NCI-H146 treated with DMSO at 0.1 percent for 48 hours (cell line): Measurements from ENCODE around the gene SKI.

Experiments
- DNase-seq: peaks from one replicate; lab custom pipeline; 2025; ENCODE audit not compliant: unreplicated experiment; lab: John Stamatoyannopoulos, UW

Gene SKI

DNA sequence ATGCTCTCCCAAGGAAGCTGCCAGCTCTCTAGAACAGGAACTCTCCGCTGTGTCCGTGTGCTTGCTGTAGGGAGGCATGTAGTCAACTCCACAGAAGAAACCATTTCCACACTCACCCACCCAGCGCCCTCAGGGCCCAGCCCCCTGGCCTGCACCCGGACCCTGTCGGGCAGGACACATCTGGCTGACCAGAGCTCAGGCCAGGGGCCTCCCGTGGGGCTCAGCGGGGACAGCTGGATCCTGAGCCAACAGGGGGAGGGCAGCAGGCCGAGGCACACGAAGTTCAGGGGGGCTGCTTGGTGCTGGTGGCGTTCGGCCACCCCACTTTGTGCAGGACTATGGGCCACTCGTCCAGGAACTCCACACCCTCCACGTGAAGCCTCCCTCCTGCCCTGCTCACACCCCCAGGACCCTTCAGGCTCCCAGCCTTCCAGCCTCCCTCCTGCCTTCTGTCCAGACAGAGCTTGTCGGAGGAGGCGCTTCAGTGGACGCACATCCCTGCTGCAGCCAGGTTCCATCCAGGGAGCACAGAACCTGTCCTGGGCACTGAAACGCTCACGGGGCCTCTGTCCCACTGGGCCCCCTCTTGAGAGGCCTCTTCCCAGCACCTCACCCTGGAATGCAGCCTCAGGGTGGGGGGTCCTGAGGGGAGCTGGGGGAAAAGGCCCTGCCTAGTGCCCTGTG, 18.6 kb upstream of the SKI start:
- DNase-seq: no peak

DNA sequence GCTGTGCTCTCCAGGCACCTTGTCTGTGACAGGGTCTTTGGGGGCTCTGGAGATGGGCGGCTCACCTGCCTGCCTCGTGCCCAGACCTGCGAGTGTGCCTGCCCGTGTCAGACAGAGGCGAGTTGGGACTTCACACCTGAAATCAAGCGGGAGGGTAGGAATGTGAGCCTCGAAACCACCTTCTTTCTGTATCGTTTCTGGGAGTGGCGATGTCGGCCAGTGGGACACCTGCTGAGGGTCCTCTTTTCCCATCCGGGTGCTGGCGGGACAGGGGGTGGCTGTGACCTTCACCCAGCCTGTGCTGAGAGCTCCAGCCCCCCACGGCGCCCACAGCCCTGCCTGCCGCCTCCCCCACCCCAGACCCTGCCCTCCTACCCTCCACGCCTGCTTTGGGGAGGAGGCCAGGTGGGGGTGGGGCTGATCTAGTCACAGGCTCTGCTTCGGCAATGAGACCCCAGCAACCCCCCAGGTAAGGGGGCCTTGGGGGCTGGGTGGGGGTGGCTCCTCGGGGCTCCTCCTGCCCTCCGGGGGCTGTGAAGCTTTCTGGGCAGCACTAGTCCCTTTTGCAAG, 17.9 kb upstream of the SKI start:
- no peak for DNase-seq

DNA sequence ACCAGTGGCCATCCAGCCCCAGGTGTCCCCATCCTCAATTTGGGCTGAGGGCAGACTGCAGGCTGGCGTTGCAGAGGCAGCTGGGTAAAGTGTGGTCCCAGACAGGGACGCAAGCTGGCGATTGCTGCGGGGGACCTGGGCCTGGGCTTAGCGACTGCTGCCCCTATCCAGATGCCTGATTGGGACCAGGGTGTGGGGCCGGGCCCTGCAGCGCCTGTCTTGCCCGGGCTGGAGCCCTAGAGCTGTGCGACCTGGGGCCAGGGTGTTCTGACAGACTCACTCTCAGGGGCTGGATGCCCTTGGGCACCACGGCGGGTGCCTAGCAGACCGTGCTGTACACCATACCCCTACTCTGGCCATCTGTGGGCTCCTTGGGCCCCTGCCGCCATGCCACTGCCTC, 17.3 kb upstream of the SKI start:
- no peak for DNase-seq

DNA sequence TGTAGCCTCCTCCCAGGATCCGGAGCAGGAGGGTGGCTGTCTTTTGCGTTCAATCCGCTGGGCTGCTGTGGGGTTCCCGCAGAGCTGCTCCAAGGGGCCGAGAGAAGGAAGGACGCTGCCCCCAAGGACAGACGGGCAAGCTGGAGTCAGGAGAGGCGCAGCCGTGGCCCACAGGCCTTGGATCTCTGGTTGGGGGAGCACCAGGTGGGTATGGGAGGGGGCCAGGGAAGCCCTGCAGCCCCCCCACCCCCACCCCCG, 15.9 kb upstream of the SKI start:
- peak; percentile 33 for DNase-seq

DNA sequence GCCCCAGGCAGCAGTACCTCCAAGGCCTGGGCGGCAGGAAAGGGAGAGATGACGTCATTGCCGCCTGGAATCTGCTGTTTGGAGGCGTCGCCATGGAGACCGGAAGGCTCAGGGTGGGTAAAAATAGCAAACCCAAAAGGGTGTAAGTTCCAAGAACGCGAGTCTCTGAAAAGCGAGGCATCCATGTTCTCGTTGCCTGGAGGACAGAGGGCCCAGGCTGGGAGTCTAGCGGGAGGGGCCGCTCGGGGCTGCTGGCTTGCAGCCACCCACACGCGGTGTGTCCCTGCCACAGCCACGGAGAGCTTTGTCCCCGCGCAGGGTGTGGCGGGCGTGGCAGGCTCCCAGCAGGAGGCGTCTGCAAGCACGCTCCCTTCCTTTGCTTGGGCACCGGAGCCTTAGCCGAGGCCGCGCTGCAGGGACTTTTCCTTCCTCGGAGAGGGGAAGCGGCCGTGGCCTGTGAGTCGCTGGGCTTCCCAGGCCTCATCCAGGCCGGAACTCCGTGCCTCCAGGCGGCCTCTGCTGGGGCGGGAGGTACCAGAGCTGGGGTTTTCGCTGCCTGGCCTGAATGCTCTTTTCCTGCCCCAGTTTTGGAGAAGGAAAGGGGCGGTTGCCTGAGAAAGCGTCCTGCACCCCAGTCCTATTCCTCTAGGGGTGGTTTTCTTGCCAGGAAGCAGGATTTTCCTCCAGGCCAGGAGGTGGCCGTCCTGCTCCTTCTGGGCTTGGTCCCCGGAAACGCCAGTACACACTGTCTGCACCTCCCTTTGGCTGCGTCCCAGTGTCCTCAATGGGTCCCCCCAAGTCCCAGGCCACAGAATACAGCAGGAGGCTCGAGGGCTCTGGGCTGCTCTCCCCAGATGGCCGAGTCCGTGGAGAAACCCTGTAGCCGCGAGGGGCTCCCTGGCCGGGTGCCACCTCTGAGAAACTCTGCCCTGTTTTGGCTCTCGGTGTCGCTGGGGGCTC, 15.3 kb upstream of the SKI start:
- peak; percentile 49 for DNase-seq

DNA sequence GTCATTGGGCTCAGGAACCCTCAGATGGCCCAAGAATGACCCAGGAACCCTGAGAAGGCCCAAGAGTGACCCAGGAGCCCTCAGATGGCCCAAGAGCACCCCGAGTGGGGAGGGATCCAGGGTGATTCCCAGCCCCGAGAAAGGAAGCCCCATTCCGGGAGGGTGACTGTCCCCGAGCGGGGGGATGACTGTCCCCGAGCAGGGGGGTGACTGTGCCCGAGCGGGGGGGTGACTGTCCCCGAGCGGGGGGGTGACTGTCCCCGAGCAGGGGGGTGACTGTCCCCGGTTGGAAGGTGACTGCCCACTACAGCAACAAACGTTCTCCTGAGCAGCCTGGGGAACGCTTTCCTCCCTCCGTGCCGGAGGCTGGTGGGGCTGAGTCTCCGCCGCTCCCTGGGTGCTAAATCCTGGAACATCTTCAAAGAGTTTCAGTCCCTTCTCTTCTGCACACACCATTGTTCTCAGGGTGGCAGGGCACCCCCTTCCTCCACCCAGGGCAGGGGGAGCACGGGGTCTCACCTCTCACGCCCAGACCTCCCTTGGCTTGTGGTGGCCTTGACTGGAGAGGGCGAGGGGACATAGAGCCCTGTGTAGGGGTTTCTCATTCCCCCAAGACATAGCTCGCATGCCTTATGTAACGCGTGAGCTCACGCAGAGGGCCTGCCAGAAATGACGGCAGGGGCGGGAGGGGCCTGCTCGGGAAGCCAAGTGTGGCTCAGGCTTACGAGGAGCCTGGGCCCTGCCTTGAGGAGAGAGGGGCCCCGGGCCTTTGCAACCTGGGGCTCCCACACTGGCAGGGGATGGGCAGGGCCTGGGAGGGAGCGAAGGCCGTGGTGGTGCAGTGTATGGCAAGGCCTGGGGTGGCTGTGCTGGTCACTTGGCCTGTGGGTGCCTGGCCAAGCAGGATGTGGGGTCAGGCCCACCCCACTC, 14.3 kb upstream of the SKI start:
- DNase-seq: no peak

DNA sequence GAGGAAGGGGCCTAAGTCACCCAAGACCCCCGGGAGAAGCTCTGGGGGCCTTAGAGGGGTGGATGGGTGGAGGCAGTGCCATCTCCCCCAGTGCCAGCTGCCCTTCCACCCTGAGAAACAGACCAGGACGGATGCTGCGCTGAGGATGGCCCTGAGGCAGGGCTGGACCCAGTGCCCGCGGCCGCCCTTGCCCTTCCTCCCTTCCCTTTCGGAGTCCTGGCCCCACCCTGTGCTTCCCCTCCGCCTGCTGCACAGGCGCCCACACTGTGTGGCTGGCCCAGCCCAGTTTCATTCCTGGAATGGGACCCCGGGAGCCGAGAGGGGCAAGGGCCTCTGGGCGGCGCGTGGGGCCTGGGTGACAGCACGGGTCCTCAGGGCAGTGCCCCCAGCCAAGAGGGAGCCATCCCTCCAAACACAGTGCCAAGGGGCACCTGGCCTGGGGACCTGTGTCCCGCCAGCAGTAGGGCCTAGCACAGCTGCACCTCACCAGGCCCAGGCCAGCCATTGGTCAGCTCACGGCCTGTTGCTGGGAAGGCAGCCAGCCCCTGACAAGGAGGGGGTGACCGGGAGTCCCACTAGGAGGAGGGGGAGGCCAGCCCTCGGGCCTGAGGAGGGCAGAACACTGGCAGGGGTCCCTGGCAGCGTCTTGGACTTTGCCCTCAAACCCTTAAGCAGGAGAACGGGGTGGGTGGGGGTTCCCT, 13.4 kb upstream of the SKI start:
- no peak for DNase-seq

DNA sequence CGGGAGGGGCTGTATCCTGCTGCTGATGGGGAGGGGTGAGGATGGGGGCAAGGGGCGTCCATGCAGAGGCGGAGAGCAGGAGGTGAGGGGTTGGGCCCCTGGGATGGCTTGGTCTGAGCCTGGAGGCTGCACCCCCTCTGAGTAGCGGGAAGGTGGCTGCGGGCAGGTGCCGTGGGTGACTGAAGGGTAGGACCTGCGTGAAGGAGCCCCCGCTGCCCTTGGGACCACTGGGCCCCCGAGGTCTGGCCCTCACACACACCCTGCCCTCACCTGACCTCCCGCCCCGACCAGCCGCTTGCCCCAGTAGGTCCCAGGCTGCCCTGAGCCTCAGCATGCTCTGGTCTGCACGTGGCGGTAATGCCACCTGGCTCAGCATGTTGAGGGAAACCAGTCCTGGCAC, 12.8 kb upstream of the SKI start:
- DNase-seq: no peak

DNA sequence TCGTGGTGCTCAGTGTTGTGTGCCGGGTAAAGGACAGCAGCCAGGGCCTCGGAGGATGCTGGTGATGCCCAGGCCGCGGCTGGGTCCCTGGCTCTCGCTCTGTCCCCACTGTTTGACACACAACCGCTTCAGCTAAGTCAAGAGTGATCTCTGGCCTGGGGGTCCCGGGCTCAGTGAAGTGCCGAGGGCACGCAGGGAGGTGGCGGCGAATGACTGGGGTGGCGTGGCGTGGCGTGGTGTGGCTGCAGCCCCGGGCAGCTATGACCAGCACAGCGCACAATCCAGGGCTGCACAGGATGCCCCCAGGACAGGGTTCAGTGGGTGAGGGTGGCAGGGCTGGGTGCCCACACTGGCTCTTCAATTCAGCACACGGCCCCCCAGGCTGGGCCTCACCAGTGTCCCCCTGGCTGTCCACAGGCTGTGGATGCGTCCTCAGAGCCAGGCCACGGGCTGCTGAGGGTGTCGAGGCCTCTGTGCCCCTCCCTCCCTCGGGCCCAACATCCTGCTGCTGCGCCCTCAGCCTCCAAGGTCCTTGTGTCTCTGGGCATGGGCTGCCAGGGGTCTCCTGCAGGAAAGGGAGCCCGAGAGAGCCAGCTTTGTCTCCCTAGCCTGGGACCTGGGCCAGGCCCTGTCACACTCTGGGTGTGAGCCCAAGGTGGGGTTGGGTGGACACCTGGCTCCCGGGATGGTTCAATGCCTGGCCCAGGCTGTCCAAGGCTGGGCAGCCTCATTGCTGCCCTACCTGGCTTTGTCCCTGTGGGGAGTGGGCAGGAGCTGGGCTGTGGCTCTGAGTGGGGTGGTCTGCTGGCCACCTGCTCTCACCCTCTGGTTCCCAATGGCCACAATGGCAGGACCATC, 12.0 kb upstream of the SKI start:
- no peak for DNase-seq

DNA sequence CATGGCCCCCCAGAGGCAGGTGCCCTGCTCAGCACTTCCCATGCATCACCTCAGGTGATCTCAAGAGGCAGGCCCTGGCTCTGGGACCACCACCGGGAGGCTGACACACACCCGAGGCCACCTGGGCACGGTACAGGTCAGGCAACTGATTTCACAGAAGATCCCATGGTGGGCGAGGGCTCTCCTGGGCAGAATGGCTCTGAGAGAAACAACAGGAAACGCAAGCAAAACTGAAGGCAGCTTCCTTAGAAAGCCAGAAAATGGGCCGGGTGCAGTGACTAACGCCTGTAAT, 11.4 kb upstream of the SKI start:
- no peak for DNase-seq

DNA sequence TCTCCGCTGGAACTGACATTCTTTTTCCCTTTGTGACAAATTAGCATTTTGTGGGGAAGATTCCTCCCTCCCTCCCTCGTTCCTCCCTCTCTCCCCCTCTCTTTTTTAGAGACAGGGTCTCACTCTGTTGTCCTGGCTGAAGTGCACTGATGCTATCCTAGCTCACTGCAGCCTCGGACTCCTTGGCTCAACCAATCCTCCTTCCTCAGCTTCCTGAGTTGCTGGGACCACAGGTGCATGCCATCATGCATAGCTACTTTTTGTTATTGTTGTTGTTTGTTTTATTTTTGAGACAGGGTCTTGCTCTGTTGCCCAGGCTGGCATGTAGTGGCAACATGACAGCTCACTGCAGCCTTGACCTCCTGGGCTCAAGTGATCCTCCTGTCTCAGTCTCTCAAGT, 6.8 kb upstream of the SKI start:
- DNase-seq: no peak

DNA sequence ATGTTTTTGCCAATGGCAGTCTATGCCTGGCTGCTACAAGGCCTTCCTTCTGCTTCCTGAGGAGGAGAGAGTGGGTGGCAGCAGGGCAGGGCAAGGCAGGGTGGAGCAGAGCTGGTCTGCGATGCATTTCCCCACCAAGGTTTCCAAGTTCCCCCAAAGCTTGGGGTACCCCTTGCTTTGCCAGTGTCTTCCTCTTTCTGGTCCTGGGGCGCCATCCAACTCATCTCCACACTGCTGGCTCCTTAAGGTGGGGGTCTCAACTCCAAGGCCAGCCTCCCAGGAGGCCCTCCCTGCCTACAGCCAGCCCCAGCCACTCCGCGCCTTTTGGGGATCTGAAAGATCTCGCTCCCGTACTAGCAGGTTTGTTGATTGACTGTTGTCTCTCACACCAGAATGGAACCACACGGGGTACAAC, 3.9 kb upstream of the SKI start:
- no peak for DNase-seq

DNA sequence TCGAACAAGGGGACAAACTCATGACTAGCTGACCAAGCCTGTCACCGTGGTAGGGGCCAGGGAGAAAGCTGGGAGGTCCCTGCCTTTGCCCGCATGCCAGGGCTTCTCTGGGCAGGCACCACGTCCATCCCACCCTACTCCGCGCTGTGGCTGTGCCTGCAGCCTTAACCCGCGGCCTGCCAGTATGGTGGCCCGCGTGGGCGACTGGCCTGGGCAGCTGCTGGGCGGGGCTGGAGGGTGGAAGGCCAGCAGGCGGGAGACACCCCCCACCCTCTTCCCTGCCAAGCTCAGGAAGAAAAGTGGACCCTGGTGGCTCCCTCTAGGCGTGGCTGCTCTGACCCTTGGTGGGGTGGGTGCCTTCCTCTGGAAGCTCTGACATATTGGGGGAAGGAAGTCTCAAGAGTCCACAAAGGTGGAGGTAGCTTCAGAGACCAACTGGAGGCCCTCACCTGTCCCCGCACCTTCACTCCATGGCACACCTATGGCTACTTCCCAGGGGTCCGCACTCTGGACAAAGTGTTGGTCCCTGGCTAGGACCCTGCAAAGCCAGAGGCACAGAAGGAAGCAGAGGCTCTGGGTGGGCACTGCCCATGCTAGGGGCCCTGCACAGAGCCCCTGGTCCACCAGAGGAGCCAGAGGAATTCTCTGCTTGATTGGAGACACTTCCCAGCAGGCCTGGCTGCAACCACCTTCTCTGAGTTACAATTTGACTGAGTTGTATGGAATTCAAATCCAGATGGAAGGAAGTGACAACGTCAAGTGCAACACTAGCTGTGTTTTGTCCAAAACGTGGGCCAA, 3.3 kb upstream of the SKI start:
- DNase-seq: no peak

DNA sequence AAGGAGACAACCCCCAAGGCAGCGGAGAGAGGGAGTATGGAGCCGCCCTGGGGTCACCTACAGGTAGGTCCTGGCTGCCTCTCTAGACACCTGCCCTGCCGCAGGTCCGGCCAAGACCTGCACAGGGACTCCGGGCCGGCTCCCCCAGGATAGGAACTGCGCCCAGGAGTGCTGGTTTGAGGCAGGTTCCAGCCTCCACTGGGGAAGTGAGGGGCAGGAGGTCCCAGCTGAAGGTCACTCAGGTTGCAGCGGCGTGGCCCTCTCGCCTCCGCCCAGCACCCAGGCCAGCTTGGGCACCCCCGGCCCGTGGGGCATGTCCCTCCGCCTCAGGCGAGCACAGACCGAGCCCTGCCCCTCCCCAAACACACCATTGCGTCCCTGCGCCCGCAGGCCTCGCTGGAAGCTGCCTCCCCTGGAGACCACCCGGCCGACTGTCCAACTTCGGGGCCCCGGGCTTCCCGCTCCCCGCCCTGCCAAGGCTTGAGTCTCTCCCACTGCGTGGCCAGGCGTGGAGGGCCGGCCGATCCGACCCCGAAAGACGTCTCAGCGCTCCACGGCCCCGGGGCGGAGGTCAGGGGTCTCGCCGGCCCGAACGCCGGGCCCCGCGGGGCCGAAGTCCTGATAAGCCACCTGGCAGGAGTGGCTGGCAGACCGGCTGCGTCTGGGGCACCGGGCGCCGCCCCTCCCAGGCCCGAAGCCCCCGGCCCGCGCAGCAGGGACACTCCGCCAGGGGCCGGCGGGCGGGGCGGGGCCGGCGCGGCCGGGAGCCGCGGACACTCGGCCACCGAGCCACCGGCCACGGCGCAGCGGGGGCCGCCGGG, 1.4 kb upstream of the SKI start:
- DNase-seq: no peak

DNA sequence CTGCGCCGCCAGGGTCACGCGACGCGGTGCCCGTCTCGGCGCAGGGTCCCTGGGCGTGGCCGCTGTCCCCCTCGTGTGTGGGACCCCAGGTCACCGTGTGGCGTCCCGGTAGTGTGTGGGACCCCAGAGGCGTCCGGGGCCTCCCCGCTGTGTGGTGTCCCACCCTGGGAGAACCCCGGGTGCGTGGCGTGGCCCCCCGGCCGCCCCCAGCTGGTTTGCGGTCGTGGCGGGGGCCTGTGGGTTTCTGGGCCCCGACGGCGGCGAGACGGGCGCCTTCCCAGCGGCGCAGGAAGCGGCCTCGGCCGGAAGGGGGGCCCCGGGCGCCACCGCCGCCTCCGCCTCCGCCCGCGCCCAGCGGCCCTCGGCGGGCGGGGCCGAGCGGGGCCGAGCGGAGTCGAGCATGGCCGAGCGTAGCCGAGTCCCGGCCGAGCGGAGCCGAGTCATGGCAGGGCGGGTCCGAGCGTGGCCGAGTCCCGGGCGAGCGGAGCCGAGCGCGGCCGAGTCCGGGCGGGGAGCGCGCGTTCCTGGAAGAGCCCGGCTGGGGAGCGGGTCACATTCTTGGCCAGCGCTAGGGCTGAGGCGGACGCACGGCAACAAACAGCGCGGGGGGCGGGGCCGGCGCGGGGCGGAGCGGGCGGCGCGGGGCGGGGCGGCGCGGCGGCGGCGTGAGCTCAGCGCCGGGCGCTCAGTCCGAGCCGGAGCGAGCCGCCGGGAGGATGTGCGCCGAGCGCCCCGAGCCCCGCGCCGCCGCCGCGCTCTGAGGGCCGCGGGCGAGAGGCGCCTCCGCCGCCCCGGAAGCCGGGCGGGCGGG, 568 bp upstream of the SKI start:
- DNase-seq: peak; percentile 60

DNA sequence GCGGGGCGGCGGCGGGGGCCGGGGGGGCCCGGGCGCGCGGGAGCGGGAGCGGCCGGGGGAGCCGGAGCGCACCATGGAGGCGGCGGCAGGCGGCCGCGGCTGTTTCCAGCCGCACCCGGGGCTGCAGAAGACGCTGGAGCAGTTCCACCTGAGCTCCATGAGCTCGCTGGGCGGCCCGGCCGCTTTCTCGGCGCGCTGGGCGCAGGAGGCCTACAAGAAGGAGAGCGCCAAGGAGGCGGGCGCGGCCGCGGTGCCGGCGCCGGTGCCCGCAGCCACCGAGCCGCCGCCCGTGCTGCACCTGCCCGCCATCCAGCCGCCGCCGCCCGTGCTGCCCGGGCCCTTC, 546 bp downstream of the SKI start:
- no peak for DNase-seq

DNA sequence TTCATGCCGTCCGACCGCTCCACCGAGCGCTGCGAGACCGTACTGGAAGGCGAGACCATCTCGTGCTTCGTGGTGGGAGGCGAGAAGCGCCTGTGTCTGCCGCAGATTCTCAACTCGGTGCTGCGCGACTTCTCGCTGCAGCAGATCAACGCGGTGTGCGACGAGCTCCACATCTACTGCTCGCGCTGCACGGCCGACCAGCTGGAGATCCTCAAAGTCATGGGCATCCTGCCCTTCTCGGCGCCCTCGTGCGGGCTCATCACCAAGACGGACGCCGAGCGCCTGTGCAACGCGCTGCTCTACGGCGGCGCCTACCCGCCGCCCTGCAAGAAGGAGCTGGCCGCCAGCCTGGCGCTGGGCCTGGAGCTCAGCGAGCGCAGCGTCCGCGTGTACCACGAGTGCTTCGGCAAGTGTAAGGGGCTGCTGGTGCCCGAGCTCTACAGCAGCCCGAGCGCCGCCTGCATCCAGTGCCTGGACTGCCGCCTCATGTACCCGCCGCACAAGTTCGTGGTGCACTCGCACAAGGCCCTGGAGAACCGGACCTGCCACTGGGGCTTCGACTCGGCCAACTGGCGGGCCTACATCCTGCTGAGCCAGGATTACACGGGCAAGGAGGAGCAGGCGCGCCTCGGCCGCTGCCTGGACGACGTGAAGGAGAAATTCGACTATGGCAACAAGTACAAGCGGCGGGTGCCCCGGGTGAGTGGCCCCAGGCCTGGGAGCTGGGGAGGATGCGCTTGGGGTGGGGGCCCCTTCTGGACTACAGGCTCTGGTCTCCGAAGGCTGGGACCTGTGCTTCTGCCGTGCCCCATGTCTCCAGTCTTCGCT, 1.1 kb downstream of the SKI start:
- peak; percentile 12 for DNase-seq
